Epithelial cell of prostate (primary cell): ENCODE data around the gene OR51V1.
"Not testable (repeated sequence)": the region's sequence is repeated elsewhere in the genome, so short reads cannot be mapped to it uniquely, and the experiment has no call there.

Source experiments
- DNase-seq: peaks from one replicate; pipeline ENCODE4 v3.0.0-alpha.2; 2011; ENCODE audit warnings: low read depth, low spot score
- H3K27ac ChIP-seq: fragments of 450-650 bp; 2 replicates; pipeline ENCODE4 v1.5.1; 2017; ENCODE audit warnings: mild to moderate bottlenecking

The OR51V1 gene

GRCh38 chr11:5178046-5178837 lies 22.2 kb downstream of the OR51V1 start:
- DNase-seq, result no peak
- no peak overlapping the region for H3K27ac ChIP-seq

- no peak for DNase-seq
- H3K27ac ChIP-seq, result no peak overlapping the region
Measured at GRCh38 chr11:5174934-5175333, 25.5 kb downstream of the OR51V1 start.

- no peak for DNase-seq
Measured at GRCh38 chr11:5171856-5172255, 28.6 kb downstream of the OR51V1 start.

GRCh38 chr11:5165898-5166297 lies 34.6 kb downstream of the OR51V1 start:
- not testable (repeated sequence) for DNase-seq

More at GRCh38 chr11:5171856-5172255, 28.6 kb downstream of the OR51V1 start:
- no peak overlapping the region for H3K27ac ChIP-seq

GRCh38 chr11:5164807-5165206 lies 35.7 kb downstream of the OR51V1 start:
- DNase-seq, H3K27ac ChIP-seq: not testable (repeated sequence)

More at GRCh38 chr11:5165898-5166297, 34.6 kb downstream of the OR51V1 start:
- H3K27ac ChIP-seq, result not testable (repeated sequence)

- DNase-seq, H3K27ac ChIP-seq: not testable (repeated sequence)
Measured at GRCh38 chr11:5161045-5161444, 39.4 kb downstream of the OR51V1 start.

GRCh38 chr11:5160217-5160616 lies 40.3 kb downstream of the OR51V1 start:
- not testable (repeated sequence) for H3K27ac ChIP-seq, DNase-seq

GRCh38 chr11:5159806-5160205 lies 40.7 kb downstream of the OR51V1 start:
- no peak overlapping the region for H3K27ac ChIP-seq
- DNase-seq, result no peak

- no peak for DNase-seq
- no peak within 1 kb of the TSS for H3K27ac ChIP-seq
Measured at GRCh38 chr11:5154657-5155056, 45.8 kb downstream of the OR51V1 start, which contains the start of gene OR52A1. TSS of gene OR52A1 (minus strand) at chr11:5154757. CDS start at chr11:5152369, 2,388 bp downstream.

GRCh38 chr11:5153574-5154431 lies 46.7 kb downstream of the OR51V1 start:
- no peak for DNase-seq

GRCh38 chr11:5151713-5152153 lies 48.7 kb downstream of the OR51V1 start:
- no peak overlapping the region for H3K27ac ChIP-seq
- DNase-seq, result no peak

More at GRCh38 chr11:5153574-5154431, 46.7 kb downstream of the OR51V1 start:
- H3K27ac ChIP-seq, result no peak overlapping the region
